ENCODE results near the gene EBF3. TPM values are rescaled to one million over a fixed set of nuclear protein-coding genes. Genes with fewer than 3 reads are reported as not detected.

The EBF3 gene
- total RNA-seq, 1 donor = 31.8 TPM

GRCh38 chr10:129916506-129916995, 47.5 kb downstream of the EBF3 start:
- no peak for DNase-seq (ENCODE audit: insufficient read length, low spot score, missing footprints)
- Histone ChIP-seq H3K4me2 (ENCODE audit: insufficient read depth, low read length) (no peak overlapping the region), H3K79me2 (ENCODE audit: insufficient read depth, low read length) (peaks cover 93% of the 10 kb centered on the region), H3K27ac (ENCODE audit: low read depth, low read length) (no peak overlapping the region), H4K20me1 (ENCODE audit: insufficient read depth, low read length) (peaks cover 57% of the 10 kb centered on the region), H2AFZ (ENCODE audit: low read length) (no peak overlapping the region), H3K4me1 (ENCODE audit: insufficient read depth, low read length) (no peaks in the 10 kb centered on the region), H3K36me3 (ENCODE audit: insufficient read depth, low read length) (peaks cover 4% of the 10 kb centered on the region), H3K9me3 (ENCODE audit: low read depth, low read length) (no peaks in the 10 kb centered on the region), H3K27me3 (ENCODE audit: insufficient read depth, low read length) (no peaks in the 10 kb centered on the region), H3K4me3 (ENCODE audit: insufficient read depth, low read length) (no peak overlapping the region)
- TF ChIP-seq, protein P1, sequence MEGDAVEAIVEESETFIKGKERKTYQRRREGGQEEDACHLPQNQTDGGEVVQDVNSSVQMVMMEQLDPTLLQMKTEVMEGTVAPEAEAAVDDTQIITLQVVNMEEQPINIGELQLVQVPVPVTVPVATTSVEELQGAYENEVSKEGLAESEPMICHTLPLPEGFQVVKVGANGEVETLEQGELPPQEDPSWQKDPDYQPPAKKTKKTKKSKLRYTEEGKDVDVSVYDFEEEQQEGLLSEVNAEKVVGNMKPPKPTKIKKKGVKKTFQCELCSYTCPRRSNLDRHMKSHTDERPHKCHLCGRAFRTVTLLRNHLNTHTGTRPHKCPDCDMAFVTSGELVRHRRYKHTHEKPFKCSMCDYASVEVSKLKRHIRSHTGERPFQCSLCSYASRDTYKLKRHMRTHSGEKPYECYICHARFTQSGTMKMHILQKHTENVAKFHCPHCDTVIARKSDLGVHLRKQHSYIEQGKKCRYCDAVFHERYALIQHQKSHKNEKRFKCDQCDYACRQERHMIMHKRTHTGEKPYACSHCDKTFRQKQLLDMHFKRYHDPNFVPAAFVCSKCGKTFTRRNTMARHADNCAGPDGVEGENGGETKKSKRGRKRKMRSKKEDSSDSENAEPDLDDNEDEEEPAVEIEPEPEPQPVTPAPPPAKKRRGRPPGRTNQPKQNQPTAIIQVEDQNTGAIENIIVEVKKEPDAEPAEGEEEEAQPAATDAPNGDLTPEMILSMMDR (IDR thresholded peaks at IDR 0.05; ENCODE audit: extremely low read depth, low read depth, low read length) = no peak

DNA sequence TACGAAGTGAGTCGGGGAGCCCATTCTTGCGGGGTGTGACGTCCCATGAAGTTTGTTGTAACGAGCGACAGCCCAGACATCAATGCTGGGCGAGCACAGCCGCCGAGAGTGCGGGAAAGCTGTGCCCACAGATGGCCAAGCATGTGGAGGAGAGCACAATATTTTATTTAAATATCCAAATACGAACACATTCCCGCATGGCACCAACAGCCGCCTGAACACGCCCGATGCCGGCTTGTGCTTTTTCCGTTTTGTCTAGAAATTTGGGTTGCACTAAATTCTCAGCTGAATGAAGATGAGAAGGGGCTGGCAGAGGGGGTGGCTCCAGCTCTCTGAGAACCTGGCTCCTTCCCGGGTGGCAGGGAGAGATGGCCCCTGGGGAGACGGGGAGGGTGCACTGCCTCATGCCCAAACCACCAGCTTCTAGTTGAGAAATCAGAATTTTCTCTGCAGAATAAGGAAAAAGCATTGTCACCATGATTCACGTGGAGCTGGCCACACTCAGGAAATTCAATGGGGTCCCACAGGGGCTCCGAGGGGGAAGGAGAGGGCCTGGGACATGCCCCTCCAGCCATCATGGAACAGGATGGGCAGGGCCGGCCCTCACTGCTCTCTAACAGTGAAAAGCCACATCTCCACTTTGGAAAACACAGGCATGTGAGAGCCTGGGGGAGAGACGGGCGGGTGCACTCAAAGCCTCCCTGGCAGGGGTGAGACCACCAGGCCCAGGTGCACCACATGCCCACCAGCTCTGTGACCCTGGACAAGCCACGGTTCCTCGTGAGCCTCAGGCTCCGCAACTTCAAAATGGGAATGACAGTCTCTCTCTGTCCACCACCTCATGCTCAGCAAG, 48.3 kb downstream of the EBF3 start:
- H3K9me3 ChIP-seq (ENCODE audit: low read depth, low read length) = no peaks in the 10 kb centered on the region
- H3K4me1 ChIP-seq (ENCODE audit: insufficient read depth, low read length) = no peaks in the 10 kb centered on the region
- H4K20me1 ChIP-seq (ENCODE audit: insufficient read depth, low read length) = peaks cover 60% of the 10 kb centered on the region
- no peak overlapping the region for H2AFZ ChIP-seq (ENCODE audit: low read length)
- no peak for DNase-seq (ENCODE audit: insufficient read length, low spot score, missing footprints)
- TF ChIP-seq, protein P1 (IDR thresholded peaks at IDR 0.05; ENCODE audit: extremely low read depth, low read depth, low read length) = no peak
- H3K27me3 ChIP-seq (ENCODE audit: insufficient read depth, low read length) = no peaks in the 10 kb centered on the region
- H3K4me2 ChIP-seq (ENCODE audit: insufficient read depth, low read length) = no peak overlapping the region
- H3K4me3 ChIP-seq (ENCODE audit: insufficient read depth, low read length) = no peak overlapping the region
- H3K27ac ChIP-seq (ENCODE audit: low read depth, low read length) = no peak overlapping the region
- peaks cover under 1% of the 10 kb centered on the region for H3K36me3 ChIP-seq (ENCODE audit: insufficient read depth, low read length)
- H3K79me2 ChIP-seq (ENCODE audit: insufficient read depth, low read length) = peaks cover 93% of the 10 kb centered on the region

GRCh38 chr10:129914960-129915359, 49.1 kb downstream of the EBF3 start:
- H3K27ac ChIP-seq (ENCODE audit: low read depth, low read length) = no peak overlapping the region
- H3K79me2 ChIP-seq (ENCODE audit: insufficient read depth, low read length) = peaks cover 95% of the 10 kb centered on the region
- H3K4me2 ChIP-seq (ENCODE audit: insufficient read depth, low read length) = no peak overlapping the region
- H2AFZ ChIP-seq (ENCODE audit: low read length) = no peak overlapping the region
- H4K20me1 ChIP-seq (ENCODE audit: insufficient read depth, low read length) = peaks cover 60% of the 10 kb centered on the region
- no peak overlapping the region for H3K4me3 ChIP-seq (ENCODE audit: insufficient read depth, low read length)
- H3K36me3 ChIP-seq (ENCODE audit: insufficient read depth, low read length) = peaks cover 2% of the 10 kb centered on the region
- TF ChIP-seq, protein P1 (IDR thresholded peaks at IDR 0.05; ENCODE audit: extremely low read depth, low read depth, low read length) = no peak
- DNase-seq (ENCODE audit: insufficient read length, low spot score, missing footprints) = no peak
- no peaks in the 10 kb centered on the region for H3K4me1 ChIP-seq (ENCODE audit: insufficient read depth, low read length)
- H3K27me3 ChIP-seq (ENCODE audit: insufficient read depth, low read length) = no peaks in the 10 kb centered on the region
- H3K9me3 ChIP-seq (ENCODE audit: low read depth, low read length) = no peaks in the 10 kb centered on the region

- H3K79me2 ChIP-seq (ENCODE audit: insufficient read depth, low read length) = peaks cover 98% of the 10 kb centered on the region
- no peak overlapping the region for H3K4me2 ChIP-seq (ENCODE audit: insufficient read depth, low read length)
- no peaks in the 10 kb centered on the region for H3K27me3 ChIP-seq (ENCODE audit: insufficient read depth, low read length)
- H3K36me3 ChIP-seq (ENCODE audit: insufficient read depth, low read length) = peaks cover 2% of the 10 kb centered on the region
- no peak overlapping the region for H3K27ac ChIP-seq (ENCODE audit: low read depth, low read length)
- no peak overlapping the region for H2AFZ ChIP-seq (ENCODE audit: low read length)
- no peaks in the 10 kb centered on the region for H3K4me1 ChIP-seq (ENCODE audit: insufficient read depth, low read length)
- H4K20me1 ChIP-seq (ENCODE audit: insufficient read depth, low read length) = peaks cover 66% of the 10 kb centered on the region
- TF ChIP-seq, protein P1 (IDR thresholded peaks at IDR 0.05; ENCODE audit: extremely low read depth, low read depth, low read length) = no peak
- DNase-seq (ENCODE audit: insufficient read length, low spot score, missing footprints) = no peak
- H3K4me3 ChIP-seq (ENCODE audit: insufficient read depth, low read length) = no peak overlapping the region
- no peaks in the 10 kb centered on the region for H3K9me3 ChIP-seq (ENCODE audit: low read depth, low read length)
Observed at GRCh38 chr10:129914153-129914855, 49.8 kb downstream of the EBF3 start.

Measured in osteoblast (primary cell).